Activated CD4-positive, CD25-positive, alpha-beta regulatory T cell (primary cell): ENCODE measurements around the gene RALGAPA2.
"Not testable (repeated sequence)": the region's sequence is repeated elsewhere in the genome, so short reads cannot be mapped to it uniquely, and the experiment has no call there.

Experiments used
- DNase-seq, 4 experiments: peaks; one replicate each; lab custom pipeline; 2025; lab: John Stamatoyannopoulos, UW

Gene RALGAPA2

DNA sequence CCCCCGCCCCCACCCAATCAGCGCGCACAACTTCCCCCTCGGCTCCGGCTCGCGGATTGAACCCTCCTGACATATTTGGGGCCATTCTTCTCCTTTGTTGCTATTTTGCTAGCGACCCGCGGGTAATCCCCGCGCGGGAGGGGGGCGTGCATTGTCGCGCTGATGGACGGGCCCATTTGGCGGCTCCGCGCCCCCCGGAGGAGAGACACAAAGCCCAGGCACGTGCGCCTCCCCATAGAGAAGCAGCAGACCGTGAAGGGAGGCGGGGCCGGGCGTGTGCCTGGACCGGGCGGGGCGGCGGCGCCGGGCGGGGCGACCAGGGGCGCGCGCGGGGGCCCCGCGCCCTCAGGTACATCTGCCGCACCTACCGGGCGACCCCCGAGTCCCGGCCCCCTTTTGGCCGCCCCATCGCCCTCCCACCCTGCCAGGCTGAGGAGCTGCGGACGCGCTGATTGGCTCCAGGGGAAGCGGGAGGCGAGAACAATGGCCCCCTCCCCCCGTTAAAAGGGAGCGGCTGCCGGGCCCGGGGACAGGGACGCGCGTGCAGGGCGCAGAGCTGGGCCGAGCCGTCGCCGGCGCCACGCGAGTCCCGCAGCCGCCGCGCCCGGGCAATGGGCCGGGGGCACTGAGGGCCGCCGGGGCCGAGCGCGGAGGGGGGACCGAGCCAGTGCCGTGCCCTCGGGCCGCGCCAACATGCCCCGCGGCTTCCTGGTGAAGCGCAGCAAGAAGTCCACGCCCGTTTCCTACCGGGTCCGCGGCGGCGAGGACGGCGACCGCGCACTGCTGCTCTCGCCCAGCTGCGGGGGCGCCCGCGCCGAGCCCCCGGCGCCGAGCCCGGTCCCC, 344.6 kb downstream of the RALGAPA2 start, which contains the start of gene INSM1:
Gene INSM1, plus strand, starts transcription at position 530 of the 843 bp plus-strand sequence. Its CDS starts 164 bp downstream, at position 694.
- no peak for DNase-seq

DNA sequence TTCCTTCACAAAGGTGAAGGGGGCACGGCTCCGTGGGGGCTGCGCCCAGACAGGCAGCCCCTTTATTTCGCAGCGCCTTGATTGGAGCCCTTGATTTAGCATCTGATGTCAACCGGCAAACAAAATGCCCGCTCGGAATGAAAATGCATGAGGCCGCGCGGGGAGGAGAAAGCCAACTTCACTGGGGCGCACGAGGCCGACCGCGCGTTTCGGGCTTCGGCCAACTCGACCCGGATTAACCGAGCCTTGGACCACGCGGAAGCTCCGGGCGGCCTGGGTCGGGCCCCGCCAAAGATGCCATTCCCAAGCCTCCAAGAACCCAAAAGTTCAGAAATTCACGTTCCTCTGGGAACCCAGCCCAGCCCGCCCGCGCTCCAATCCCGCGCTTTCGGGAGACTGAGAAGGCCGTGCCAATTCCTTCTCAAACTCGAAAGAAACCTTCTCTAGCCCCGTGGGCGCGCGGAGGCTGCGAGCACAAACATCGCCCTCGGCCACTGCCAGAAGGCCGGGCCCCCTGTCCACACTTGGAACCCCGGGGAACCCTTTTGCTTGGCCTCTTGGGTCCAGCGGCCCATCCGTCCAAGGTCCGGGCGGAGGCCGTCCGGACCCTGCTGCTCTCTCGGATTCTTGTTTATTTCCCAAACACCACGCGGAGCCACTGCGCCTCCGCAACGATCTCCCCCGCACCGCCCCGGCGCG, 345.4 kb downstream of the RALGAPA2 start:
- DNase-seq, result no peak

DNA sequence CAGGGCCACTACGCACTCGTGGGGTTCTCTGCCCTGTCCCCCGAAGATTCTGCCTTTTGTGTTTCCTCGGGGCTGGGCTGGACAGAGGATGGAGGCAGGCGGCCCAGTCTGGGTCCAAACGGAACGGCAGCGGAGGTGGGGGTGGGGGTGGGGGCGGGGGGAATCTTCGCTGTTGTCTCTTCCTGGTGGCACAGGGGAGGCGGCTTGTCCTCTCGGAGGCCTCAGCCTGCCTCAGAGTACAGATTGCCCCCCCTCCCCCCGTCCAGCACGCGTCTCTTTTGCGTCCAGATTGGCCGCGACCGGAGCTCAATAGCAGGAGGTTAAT, 345.9 kb downstream of the RALGAPA2 start:
- no peak for DNase-seq

DNA sequence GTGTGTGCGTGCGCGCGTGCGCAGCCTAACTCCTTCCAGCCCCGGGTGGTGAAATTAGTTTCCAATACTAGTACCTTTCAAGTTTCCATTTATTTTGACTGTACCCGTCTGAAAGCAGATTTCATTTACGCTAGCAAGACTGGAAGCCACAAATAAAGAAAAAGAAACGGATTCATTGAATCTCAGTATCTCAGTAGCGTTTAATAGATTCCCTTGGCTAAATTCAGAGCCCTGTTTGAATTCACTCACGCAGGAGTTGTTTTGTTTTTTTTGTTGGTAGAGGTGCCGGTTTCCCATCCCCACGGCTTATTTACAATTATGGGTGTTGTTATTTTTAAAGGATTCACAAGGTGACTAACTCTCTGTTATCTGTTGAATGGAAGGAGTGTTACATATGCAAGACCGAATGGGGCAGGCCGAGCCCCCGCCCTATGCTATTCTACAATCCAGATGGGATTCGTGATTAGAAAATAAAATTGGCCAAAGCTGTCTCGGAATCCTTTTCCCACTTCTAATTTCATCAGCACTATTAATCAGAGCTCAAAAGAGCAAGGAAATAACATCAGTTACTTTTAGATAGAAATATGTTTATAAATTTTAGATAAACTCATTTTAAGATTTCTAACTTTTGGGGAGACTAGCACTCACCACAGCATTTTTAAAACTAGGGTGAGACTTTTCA, 346.8 kb downstream of the RALGAPA2 start:
- DNase-seq, result no peak

DNA sequence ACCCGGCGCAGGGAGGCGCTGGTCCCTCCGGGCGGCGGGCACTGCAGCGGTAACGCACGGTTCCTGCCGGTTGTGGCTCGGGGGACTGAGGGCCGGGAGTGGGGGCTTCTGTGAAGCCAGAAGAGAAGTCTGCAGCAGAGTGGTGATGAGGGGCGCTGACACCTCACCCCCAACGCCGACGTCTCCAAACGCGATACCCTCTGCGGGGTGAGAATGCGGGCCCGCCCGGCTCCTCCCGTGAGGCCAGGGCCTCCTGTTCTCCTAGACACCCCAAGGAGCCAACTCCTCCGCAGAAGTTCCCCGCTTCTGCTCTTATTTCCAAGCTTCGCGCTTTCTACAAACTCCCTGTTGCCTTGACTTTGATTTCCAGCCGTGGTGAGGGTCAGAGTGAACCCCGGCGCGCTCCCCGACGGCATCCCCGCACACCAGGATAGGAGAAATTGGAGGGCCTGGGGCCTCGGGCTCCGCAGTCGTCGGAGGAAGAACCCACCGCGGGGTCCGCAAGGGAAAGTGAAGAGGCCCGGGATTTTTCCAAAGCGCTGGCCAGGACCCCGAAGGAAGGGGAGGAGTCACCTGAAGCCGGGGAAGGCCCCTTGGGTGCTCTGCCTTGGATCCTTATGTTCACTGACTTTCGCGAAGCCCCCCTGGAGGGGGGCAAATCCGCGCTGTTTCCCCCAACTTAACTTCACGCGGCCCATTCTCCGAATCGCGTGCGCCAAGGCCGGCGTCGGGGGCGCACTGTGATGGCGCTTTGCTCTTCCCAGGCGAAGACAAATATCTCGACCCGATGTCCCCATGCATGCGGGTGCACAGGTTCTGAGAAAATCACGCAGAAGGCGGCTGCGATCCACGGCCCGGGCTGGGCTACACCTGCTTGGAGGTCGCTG, 347.6 kb downstream of the RALGAPA2 start:
- no peak for DNase-seq

DNA sequence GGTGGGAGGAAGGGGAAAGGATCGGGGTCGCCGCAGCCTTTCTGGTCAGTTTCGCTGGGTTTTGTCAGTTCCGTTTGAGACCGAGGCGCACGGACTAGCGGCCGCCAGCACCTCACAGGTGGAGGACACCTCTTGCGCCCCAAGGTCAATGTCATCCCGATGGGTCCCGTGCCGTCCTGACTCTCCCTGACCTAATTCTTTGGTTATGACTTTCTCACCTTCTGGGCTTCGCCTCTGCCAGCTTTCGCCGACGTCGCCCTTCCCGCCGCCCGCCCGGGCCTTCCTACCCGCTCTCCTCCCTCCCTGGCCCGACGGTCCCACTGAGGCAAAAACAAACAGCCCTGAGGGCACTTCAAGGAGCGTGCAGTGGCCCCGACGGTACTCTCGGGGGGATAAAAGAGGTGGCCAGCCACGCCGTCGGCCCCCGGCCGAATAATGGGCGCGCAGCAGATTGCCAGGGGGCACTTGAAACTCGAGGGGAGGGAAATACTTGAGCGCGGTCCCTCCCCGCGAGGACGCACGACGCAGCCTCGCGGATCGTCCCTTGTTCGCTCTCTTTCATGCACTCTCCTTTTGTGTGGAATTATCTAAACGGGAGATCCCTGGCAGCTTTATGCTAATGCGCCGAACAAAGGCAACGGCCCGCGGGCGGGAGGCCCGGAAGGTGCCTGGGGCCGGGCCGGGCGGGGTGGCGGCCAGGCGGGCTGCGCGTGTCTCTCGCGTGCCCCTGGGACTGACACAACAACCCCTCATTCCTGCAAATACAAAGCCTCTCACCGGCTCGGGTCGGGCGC, 348.4 kb downstream of the RALGAPA2 start:
- no peak for DNase-seq

DNA sequence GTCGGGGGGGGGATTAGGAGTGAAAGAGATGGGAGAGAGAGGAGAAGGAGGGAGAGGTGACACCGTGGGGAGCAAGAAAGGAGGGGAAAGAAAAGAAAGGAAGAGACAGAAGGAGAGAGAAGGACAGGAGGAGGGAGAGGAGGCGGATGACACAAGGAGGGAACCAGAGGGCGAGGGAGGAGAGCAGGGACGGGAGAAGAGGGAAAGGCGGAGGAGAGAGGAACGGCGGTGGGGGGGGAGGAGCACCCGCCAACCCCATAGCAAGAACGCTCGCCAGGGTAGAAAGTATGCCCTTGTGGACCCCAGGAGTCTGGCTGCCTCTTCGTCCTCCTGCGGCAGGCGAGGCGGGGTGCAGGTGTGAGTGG, 349.0 kb downstream of the RALGAPA2 start:
- DNase-seq, result no peak

DNA sequence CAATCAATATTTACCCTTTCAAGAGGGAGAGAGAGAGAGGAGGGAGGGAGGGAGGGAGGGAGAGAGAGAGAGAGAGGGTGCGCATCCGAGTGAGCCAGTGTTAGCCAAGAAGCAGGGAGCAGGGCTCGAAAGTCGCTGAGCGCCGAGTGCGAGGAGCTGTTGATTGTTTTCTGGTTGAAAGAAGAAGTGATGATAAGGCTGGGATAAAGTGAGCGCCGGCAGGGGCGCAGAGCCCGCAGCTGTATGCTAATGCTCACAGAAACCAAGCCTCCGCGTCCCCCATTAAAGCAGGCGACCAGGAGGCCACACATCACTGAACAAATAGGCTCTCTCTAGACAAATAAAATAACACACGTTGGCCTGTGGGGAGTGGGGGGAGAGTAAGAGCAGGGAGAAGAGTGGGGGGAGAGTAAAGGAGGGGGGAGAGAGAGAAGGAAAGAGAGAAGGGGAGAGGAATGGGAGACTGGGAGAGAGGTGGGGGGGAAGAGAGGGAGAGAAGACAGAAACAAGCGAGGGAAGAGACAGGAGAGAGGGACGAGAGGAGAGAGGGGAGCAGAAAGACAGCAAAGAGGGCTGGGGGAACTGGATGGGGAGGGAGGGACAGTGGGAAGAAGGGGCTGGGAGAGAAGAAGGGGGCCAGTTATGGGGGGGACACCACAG, 349.5 kb downstream of the RALGAPA2 start:
- DNase-seq, result no peak

DNA sequence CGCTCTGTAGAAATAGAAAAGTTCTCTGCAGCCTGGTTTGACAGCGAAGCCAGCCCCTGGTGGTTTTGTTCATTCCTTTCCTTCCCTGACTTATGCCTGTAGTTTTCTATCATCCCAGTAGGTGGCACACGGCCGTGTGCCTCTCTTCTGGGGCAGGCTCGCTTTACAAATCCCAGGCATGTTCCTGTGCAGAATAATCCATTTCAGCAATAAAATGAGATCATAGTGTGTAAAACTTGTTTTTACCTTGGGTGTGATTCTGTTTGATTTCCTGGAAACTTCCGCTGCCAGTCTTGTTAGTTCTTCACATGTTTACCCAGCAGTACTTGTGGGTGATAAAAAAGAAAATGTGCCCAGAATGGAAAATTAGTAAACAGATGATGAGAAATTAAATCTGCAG, 352.0 kb downstream of the RALGAPA2 start:
- no peak for DNase-seq

DNA sequence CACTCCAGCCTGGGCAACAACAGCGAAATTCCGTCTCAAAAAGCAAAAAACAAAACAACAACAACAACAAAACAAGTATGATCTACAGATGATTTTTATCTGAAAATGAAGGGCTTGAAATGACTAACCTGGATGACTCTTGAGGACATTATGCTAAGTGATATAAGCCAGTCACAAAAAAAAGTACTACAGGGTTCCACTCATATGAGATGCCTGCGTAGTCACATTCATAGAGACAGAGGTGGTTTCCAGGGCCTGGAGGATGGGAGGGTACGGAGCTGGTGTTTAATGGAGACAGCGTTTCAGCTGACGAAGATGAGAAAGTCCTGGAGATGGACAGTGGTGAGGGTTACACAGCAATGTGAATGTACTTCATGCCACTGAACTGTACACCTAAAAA, 352.8 kb downstream of the RALGAPA2 start:
- DNase-seq, result no peak

DNA sequence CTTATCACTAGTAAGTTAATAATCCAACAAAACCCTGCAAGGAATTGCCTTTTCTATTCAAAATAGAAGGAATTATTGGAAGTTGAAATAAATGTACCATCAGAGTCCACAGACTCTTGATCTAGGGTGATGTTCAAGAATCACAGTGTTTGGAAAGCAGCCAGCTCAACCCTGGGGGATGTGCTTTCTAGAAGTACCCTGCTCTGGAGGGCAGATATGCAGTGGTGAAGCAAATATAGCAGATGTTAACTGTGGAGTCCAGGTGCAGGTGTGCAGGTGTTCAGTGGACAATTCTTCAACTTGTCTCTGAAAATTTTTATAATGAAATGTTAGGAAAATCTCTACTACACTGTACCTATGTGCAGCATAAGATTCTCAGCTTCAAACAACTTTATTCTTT, 353.6 kb downstream of the RALGAPA2 start:
- no peak for DNase-seq

DNA sequence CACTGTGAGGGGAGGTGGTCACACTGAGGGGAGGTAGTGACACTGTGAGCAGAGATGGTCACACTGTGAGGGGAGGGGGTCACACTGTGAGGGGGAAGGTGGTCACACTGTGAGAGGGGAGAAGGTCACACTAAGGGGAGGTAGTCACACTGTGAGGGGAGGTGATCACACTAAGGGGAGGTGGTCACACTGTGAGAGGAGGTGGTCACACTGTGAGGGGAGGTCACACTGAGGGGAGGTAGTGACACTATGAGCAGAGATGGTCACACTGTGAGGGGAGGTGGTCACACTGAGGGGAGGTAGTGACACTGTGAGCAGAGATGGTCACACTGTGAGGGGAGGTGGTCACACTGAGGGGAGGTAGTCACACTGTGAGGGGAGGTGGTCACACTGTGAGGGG, 356.9 kb downstream of the RALGAPA2 start:
- not testable (repeated sequence) for DNase-seq

DNA sequence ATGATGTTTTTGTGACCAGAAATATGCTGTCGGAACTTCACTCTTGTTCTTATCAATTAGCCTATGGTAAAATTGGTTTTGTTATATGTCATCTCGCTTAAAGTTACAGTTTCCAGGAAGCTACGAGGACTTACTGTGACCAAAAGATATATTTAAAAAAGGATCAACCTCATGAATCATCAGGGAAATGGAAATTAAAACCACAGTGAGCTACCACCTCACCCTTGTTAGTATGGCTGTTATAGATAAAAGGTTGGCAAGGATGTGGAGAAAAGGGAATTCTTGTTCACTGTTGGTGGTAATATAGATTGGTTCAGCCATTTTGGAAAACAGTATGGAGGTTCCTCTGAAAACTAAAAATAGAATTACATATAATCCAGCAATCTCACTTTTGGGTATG, 358.9 kb downstream of the RALGAPA2 start:
- DNase-seq, result no peak

DNA sequence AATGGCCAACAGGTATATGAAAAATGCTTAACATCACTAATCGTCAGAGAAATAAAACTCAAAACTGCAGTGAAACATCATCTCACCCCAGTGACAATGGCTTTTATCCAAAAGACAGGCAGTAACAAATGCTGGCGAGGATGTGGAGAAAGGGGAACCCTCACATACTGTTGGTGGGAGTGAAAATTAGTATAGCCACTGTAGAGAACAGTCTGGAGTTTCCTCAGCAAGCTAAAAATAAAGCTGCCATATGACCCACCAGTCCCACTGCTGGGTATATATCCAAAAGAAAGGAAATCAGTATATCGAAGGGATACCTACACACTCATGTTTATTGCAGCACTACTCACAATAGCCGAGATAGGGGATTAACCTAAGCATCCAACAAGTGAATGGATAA, 368.0 kb downstream of the RALGAPA2 start:
- no peak for DNase-seq

DNA sequence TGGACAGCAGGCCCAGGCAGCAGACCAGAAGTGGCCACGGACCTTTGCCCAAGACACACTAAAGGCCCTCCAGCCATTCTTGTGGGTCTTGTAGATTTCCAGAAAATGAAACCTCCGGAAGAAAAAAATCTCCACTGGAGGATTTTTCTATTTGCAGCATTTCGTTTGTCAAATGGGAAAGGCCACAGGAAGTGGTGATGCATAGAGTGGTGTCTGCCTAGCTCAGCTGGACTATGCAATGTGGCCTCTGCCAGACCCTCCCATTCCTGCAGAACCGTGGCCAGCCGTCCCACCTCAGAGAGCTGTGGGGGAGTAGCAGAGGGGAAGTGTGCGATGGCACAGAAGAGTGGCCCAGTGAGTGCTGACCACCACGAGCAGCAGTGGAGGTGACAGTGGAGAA, 368.5 kb downstream of the RALGAPA2 start:
- DNase-seq, result no peak
